Measurements from ENCODE around the gene ST6GALNAC4. TPM values are rescaled to one million over a fixed set of nuclear protein-coding genes. Genes with fewer than 3 reads are reported as not detected.
A peak's percentile ranks its signal among the peaks of the same experiment; 100 is the strongest.

The ST6GALNAC4 gene
- total RNA-seq, 4 donors from 2014 or later = 4.6 to 28.5 (median 16.5) TPM

- intact Hi-C loops (cut with DNase I; ENCODE audit: low total_unique reads) = no loop called here
- H3K4me3 ChIP-seq (ENCODE audit: low read depth, poor library complexity, severe bottlenecking) = no peak overlapping the region
- DNase-seq (ENCODE audit: low spot score in 2 of 2) = no peak
- no peak for TF ChIP-seq CTCF (IDR thresholded peaks at IDR 0.05)
- no peak for TF ChIP-seq POLR2A (IDR thresholded peaks at IDR 0.05)
- 73 to 82% methylated on average over 8 of the region's 8 CpGs for WGBS, 2 donors
These were observed 56.6 kb downstream of the ST6GALNAC4 start for GRCh38 chr9:127860260-127860659.

- intact Hi-C loops (cut with DNase I; ENCODE audit: low total_unique reads) = no loop called here
- no peak for TF ChIP-seq POLR2A (IDR thresholded peaks at IDR 0.05)
- no peak for TF ChIP-seq CTCF (IDR thresholded peaks at IDR 0.05)
- WGBS, 2 donors = 58 to 69% methylated on average over 12 of the region's 12 CpGs
- no peak overlapping the region for H3K4me3 ChIP-seq (ENCODE audit: low read depth, poor library complexity, severe bottlenecking)
- peak in 1 of 2 donors; percentile 92 for DNase-seq (ENCODE audit: low spot score in 2 of 2)
These were observed 58.8 kb downstream of the ST6GALNAC4 start for GRCh38 chr9:127858041-127858512.

Small RNA genes within 50 kb of the gene (microRNA-seq; reads per million reads assigned to microRNA genes)
- 0 reads per million in 2 donors for gene MIR4672 (ENCODE audit: borderline number of aligned reads in 1 of 2, borderline replicate concordance in 2 of 2)

Other genes starting within 250 kb of the ST6GALNAC4 start
- gene CFAP157, start 210.1 kb downstream of the ST6GALNAC4 start, total RNA-seq = under 1 TPM in 1 of 4 donors, not detected in 3; 0.23 TPM
- 10 to 100 TPM; 28.2 to 71.8 (median 52.3) TPM for gene PTRH1, start 201.4 kb downstream of the ST6GALNAC4 start, total RNA-seq
- gene TTC16, start 201.0 kb downstream of the ST6GALNAC4 start, total RNA-seq = under 1 TPM in 1 of 4 donors, not detected in 3; 0.25 TPM
- 10 to 100 TPM; 11.5 to 19.9 (median 15.1) TPM for gene TOR2A, start 181.7 kb downstream of the ST6GALNAC4 start, total RNA-seq
- 1 to 10 TPM; 1.9 to 8.5 (median 5.3) TPM for gene SH2D3C, start 138.4 kb downstream of the ST6GALNAC4 start, total RNA-seq
- 10 to 100 TPM; 60.7 to 96.3 (median 70.7) TPM for gene CDK9, start 131.0 kb downstream of the ST6GALNAC4 start, total RNA-seq
- gene FPGS, start 114.2 kb downstream of the ST6GALNAC4 start, total RNA-seq = 10 to 100 TPM; 21.3 to 46.5 (median 37.4) TPM
- gene ENG, start 62.4 kb downstream of the ST6GALNAC4 start, total RNA-seq = 10 to 100 TPM; 12.0 to 51.1 (median 19.6) TPM
- 10 to 100 TPM in 3 of 4 donors, 1 to 10 TPM in 1; 9.5 to 35.4 (median 19.8) TPM for gene AK1, start 39.4 kb downstream of the ST6GALNAC4 start, total RNA-seq
- 10 to 100 TPM; 50.5 to 72.9 (median 65.6) TPM for gene ST6GALNAC6, start 17.4 kb downstream of the ST6GALNAC4 start, total RNA-seq
- gene PIP5KL1, start 13.7 kb upstream of the ST6GALNAC4 start, total RNA-seq = 10 to 100 TPM in 1 of 4 donors, 1 to 10 TPM in 3; 4.1 to 11.3 (median 8.4) TPM
- 10 to 100 TPM; 11.9 to 21.1 (median 15.8) TPM for gene DPM2, start 20.8 kb upstream of the ST6GALNAC4 start, total RNA-seq
- 10 to 100 TPM; 33.0 to 81.3 (median 48.9) TPM for gene EEIG1, start 63.9 kb upstream of the ST6GALNAC4 start, total RNA-seq
- 10 to 100 TPM in 1 of 4 donors, 1 to 10 TPM in 3; 8.6 to 10.8 (median 9.6) TPM for gene NAIF1, start 150.3 kb upstream of the ST6GALNAC4 start, total RNA-seq
- 10 to 100 TPM; 26.4 to 40.3 (median 32.0) TPM for gene SLC25A25, start 151.2 kb upstream of the ST6GALNAC4 start, total RNA-seq
- 10 to 100 TPM; 32.6 to 66.5 (median 56.3) TPM for gene PTGES2, start 210.7 kb upstream of the ST6GALNAC4 start, total RNA-seq
- gene LCN2, start 232.4 kb upstream of the ST6GALNAC4 start, total RNA-seq = 10 to 100 TPM in 2 of 4 donors, 1 to 10 TPM in 2; 3.7 to 33.8 (median 19.1) TPM
- 100 to 1,000 TPM; 288 to 606 (median 392) TPM for gene BBLN, start 243.2 kb upstream of the ST6GALNAC4 start, total RNA-seq

All from lower leg skin (tissue), 4 donors.